HG02840 (cell line): Measurements from ENCODE around the gene TRAF3.

Experiments used
- ATAC-seq: cut with Tn5 transposase; IDR thresholded peaks from one replicate; pipeline ENCODE4 v1.9.1; 2021; ENCODE audit warnings: mild to moderate bottlenecking, moderate library complexity, moderate number of reproducible peaks; ENCODE audit not compliant: unreplicated experiment, low FRiP score

TRAF3 gene

GRCh38 chr14:102903889-102904512, 126.8 kb downstream of the TRAF3 start:
- ATAC-seq, result no peak

DNA sequence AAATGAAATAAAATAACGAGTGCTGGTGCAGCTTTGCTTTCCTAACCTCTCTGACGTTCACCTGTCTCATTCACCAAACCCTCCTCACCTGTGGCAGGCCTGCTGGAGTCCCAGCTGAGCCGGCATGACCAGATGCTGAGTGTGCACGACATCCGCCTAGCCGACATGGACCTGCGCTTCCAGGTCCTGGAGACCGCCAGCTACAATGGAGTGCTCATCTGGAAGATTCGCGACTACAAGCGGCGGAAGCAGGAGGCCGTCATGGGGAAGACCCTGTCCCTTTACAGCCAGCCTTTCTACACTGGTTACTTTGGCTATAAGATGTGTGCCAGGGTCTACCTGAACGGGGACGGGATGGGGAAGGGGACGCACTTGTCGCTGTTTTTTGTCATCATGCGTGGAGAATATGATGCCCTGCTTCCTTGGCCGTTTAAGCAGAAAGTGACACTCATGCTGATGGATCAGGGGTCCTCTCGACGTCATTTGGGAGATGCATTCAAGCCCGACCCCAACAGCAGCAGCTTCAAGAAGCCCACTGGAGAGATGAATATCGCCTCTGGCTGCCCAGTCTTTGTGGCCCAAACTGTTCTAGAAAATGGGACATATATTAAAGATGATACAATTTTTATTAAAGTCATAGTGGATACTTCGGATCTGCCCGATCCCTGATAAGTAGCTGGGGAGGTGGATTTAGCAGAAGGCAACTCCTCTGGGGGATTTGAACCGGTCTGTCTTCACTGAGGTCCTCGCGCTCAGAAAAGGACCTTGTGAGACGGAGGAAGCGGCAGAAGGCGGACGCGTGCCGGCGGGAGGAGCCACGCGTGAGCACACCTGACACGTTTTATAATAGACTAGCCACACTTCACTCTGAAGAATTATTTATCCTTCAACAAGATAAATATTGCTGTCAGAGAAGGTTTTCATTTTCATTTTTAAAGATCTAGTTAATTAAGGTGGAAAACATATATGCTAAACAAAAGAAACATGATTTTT, 128.2 kb downstream of the TRAF3 start:
- no peak for ATAC-seq

GRCh38 chr14:102906616-102907302, 129.5 kb downstream of the TRAF3 start:
- no peak for ATAC-seq

GRCh38 chr14:102907303-102907844, 130.1 kb downstream of the TRAF3 start:
- ATAC-seq, result no peak

GRCh38 chr14:102907980-102908730, 130.9 kb downstream of the TRAF3 start:
- no peak for ATAC-seq

DNA sequence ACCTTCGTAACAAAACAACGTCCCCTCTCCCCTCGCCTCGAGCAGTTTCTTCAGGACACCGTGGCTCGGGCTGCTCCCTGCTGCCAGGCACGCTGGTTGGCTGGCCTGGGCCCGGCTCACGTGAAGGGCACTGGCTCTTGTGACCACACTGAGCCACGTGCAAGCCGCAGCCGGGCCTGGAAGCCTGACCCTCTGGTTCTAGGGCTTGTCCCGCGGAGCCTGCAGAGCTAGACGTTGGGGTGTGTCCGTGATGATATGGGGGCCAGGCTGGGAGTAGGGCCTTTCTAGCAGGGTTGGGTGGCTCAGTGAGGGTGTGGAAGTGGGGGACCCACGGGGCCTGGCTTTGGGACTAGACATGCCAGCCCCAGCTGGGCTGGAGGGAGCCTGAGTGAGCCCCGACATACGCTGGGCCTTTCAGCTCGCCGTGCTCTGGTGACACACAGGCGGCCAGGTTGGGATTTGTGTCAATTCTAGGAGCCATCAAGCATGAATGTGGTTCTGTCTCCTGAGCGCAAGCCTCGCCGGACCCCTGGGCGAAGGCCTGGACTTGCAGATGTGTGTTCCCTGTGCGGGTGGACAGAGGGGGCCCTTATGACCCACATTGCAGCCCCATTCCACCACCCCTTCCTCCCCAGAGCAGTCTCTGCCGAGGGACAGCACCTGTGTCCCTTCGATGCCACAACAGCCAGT, 131.7 kb downstream of the TRAF3 start:
- no peak for ATAC-seq

GRCh38 chr14:102909462-102909861, 132.2 kb downstream of the TRAF3 start:
- ATAC-seq, result no peak

DNA sequence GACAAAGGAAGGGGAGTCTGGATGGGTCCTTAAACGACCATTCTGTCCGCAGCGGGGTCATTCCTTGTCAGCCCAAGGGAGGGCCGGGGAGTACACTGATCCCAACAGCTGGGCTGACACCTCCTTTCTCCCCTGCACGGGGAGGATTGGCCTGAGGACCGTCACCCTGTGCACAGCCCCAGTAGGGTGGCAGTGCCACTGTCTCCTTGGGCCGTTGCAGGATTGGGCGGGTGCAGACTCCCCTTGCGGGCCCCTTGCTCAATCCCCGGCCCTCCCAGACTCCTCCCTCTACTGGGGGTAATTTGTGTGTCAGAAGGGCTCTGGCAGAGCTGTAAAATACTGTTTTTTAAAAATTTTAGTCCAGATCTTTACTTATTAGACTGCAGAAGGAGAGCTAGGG, 132.7 kb downstream of the TRAF3 start:
- ATAC-seq, result no peak

- ATAC-seq, result no peak
These were observed 133.2 kb downstream of the TRAF3 start for GRCh38 chr14:102910442-102910841.

GRCh38 chr14:102911541-102911951, 134.3 kb downstream of the TRAF3 start:
- ATAC-seq, result no peak

DNA sequence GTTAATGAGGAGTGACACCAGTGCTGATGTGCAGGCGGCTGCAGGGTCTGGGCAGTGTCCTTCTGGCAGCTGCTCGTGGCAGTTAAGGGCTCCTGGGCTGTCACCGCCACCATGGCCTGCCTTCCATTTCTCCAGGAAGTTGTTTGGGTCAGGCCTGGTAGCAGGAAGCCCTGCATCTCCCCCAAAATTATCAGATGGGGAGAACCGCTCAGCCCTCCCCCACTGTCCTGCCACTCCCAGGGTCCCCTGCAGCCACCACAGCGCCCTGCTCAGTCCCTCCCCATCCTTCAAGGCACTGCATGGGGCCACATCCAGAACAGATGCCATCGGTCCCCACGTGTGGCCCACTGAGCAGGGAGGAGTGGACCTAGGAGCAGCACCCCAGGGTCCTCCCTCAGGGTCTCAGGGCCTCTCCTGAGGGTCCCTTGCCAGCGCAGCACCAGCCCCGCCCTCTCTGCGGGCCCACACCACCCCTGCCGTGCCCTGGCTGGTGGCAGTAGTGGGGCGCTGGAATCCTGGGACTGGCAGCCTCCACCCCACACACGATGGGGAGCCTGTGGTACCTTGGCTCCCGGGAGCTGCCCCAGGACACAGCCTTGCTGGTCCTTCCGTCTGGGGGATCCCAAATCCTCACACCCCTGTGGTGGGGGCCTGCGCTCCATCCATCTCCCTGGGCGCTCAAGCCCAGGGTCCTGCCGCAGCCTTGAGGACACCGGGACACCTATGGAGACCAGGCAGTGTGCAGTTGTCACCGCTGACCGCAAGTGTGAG, 134.9 kb downstream of the TRAF3 start:
- ATAC-seq, result no peak

DNA sequence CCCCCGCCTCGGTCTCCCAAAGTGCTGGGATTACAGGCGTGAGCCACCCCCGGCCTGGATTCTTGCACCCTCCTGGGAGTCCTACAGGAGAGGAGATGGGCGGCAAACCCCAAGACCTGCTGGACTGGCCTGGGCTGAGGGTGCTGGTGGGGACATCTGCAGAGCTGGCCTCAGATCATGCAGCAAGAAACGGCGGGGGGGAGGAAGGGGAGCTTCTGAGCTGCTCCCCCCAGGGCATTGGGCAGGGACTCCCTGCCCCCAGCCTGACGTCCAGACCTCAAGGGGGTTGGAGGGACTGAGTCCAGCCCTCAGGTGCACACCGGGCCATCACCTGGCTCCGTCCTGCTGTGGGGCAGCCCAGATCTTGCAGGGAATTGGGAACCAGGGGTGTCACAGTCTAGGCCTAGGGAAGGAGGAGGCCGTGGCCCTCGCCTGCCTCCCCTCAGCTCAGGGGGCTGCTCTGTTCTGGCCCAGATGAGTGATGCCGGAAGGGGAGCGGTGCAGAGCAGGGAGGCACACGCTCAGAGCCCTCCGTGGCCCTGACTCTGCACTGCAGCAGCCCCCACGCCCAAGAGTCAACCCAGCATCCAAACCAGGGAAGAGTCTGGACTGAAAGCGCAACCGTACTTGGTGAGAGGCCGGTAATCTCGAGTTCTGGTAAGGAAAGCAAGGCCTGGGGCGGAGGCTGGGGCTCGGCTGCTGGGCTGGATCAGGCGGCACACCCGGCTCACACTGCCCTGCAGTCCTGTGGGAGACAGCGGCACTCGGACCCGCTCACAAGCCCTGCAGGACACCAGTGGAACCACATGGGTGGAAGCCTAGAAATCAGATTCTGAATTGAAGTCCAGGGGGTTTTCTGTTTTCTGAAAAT, 136.3 kb downstream of the TRAF3 start:
- no peak for ATAC-seq

- ATAC-seq, result no peak
These were observed 137.4 kb downstream of the TRAF3 start for GRCh38 chr14:102914474-102915291.

- no peak for ATAC-seq
These were observed 138.3 kb downstream of the TRAF3 start for GRCh38 chr14:102915292-102916110.

GRCh38 chr14:102916347-102917055, 139.3 kb downstream of the TRAF3 start:
- ATAC-seq, result no peak

DNA sequence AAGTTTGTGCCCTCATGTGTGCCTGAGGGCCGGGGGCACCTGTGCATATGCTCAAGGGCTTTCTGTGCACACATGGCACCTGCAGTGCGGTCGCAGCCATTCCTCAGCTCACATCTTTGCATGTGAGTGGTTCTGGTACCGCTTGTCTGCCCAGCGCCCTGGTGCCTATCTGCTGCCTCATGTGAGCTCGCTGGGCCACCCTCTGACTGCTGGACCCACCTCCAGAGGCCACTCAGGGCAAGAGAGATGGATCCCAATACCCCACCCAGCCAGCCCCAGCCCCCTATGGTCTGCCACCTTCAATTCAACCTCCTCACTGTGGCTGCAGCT, 139.8 kb downstream of the TRAF3 start:
- ATAC-seq, result no peak
